ENCODE data around the gene COL15A1.

DNA sequence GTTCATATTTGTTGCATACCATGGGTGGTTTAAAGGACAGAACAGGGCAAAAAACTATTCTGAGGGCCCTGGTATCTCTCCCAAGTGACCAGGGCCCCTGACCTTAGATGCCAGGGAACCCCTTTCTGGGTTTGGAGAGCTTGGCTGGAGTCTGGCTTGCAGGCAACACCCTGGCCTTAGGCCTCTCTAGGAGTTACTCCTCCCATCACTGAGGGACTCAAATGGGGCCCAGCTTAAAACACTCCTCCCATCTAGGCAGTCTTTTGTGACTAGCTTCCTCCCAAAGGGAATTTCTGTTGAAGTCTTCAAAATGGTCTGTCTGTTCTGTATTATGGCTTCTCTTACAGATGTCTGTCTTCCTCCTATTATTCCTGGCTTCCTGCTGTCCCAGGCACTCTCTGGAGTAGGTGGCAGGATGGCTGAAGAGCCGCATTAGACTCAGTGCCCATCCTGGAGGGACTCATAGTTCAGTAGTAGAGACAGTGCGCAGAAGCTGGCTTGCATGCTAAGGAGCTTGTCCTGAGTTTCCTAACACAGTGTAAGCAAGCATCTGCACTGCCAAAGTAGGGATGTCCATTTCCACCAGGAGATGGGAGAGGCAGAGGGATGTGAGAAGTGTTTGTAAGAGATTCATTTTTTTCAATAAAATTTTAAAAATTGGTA, 10.0 kb downstream of the COL15A1 start:
- TF ChIP-seq, protein P1, sequence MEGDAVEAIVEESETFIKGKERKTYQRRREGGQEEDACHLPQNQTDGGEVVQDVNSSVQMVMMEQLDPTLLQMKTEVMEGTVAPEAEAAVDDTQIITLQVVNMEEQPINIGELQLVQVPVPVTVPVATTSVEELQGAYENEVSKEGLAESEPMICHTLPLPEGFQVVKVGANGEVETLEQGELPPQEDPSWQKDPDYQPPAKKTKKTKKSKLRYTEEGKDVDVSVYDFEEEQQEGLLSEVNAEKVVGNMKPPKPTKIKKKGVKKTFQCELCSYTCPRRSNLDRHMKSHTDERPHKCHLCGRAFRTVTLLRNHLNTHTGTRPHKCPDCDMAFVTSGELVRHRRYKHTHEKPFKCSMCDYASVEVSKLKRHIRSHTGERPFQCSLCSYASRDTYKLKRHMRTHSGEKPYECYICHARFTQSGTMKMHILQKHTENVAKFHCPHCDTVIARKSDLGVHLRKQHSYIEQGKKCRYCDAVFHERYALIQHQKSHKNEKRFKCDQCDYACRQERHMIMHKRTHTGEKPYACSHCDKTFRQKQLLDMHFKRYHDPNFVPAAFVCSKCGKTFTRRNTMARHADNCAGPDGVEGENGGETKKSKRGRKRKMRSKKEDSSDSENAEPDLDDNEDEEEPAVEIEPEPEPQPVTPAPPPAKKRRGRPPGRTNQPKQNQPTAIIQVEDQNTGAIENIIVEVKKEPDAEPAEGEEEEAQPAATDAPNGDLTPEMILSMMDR (conservative IDR thresholded peaks at IDR 0.05; ENCODE audit: low read length), result no peak
- no peak for TF ChIP-seq EZH2phosphoT487 (IDR thresholded peaks at IDR 0.05; ENCODE audit: borderline replicate concordance)
